ENCODE measurements around the gene DIDO1.
"Not testable (repeated sequence)": the region's sequence is repeated elsewhere in the genome, so short reads cannot be mapped to it uniquely, and the experiment has no call there.

Gene DIDO1

DNA sequence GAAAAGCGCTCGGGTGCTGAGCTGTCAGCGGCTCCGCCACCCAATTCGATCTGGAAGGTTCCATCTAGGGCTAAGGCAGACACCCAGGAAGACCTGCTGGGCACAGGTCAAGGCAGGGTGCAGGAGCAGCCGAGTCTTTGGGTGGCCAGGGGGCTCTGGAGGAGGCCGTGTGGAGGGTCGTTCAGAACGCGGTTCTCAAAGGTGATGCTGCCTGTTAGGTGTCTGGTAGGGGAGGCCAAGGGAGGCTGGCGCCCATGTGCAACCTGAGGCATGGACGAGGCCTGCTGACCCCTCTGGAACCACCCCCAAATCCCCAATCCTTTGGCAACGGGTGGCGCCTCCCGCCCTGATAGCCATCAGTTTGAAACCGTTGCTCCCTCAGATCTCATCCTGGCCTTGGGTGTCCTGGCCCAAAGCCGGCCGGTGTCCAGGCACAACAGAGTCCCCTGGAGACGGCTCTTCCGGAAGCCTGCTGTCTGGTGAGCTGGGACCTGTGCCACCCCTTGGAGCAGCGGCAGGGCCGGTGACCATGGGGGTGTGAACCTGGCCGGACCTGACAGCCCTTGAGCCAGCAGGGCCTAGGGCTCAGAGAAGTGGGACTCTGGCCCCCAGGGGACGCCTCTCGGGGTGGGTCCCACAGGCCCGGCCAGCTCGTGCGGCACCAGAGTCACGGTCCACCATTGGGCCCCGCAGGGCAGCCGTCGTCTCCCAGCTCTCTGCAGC, 36.7 kb upstream of the DIDO1 start:
- no peak for DNase-seq (ENCODE audit: low read depth in 2 of 2)

- no peak for DNase-seq (ENCODE audit: low read depth in 2 of 2)
These were observed 36.0 kb upstream of the DIDO1 start for GRCh38 chr20:62962221-62962879.

DNA sequence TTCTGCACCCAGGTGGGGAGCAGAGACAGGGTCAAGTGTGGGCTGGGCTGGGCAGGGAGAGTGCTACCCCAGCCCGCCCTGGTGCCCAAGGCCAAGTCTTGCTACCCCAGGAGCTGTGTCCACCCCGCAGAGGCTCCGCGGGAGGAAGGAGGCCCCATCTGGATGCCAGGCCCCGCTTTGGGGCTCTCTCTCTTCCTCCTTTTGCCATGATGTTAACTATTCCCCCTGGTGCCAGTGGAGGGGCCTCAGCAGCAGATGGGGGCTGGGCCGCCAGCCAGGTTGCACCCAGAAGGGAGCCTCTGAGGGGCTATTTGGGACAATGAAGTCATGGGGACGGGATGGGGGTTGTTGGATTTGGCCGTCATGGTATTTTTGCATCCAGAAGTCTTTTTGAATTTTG, 35.5 kb upstream of the DIDO1 start:
- DNase-seq (ENCODE audit: low read depth in 2 of 2), result no peak

DNA sequence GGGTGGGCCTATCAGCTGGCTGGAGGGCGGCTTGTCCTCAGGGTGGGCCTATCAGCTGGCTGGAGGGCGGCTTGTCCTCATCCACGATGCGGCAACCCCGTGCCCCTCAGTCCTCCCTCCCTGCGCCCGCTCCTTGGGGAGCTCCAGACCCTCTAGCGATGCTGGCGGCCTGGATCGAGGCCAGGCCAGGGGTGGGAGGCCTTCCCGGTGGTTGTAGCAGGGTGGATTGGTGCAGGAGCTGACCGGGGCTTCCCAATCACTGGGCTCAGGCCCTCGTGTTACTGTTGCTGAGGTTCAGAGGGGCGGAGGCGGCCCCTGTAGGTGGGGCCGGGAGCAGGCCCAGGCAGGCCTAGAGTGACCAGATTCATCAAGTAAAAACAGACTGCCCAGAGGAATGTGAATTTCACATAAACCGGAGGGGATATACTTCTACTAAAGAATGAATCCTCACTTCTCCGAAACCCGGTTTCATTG, 35.0 kb upstream of the DIDO1 start:
- DNase-seq (ENCODE audit: low read depth in 2 of 2), result no peak

GRCh38 chr20:62960446-62961309, 34.4 kb upstream of the DIDO1 start:
- not testable (repeated sequence) for DNase-seq (ENCODE audit: low read depth in 2 of 2)

DNA sequence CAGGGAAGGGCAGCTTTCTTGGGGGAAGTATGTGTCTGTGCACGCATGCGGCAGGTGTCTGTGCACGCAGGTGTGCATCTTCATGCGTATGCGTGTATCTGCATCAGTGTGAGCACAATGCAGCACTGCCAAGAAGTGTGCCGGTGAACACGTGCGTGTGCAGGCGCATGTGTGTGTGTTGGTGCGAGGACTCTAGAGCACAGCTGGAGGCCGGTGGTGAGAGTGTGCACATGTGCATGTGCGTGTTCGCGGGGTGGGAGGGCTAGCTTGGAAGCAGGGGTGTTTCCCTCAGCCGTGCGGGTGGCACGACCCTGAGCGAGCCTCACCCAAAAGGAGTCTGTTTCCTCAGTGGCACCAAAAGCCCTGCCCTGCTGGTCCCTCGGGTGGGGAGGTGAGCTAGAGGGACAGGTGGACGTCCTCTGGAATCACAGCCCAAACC, 33.7 kb upstream of the DIDO1 start:
- no peak for DNase-seq (ENCODE audit: low read depth in 2 of 2)

DNA sequence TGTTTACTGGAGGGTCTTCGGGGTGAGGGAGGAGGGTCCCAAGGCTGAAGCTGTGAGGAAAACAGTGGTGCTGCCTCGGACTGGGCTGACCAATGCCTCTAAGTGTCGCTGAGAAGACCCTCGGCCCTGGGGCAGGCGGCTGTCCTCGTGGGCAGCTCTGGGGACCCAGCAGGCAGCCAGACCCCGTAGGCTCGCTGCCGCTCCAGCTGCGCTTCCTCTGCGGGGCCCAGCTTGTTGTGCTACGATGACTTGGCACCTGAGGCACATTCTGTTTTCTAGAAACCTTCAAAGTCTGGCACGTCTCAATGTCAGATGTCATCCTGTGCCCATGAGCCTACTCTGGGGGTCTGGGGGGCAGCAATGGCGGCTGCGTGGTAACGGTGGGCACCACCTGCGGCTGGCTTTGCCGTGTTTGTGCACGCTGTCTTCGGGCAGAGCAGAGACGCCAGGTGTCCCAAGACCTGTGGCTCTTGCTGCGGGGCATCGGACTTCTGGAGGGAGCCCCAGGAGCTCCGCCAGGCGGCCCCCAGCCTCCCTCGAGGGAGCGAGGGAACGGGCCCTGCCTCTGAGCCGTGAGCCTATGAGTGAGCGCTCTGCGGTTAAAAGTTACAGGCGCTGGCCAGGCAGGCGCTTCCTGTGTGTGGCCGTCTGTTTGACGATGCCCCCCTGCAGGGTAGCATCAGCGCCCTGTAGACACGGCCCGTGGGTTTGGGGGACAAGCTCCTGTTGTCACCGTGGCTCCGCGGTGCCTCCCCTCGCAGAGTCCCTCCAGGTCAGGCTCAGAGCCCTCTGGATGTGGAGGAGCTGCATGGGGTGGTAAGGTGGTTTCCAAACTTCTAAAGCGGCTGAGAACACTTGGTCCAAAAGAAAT, 33.0 kb upstream of the DIDO1 start:
- no peak for DNase-seq (ENCODE audit: low read depth in 2 of 2)

- no peak for DNase-seq (ENCODE audit: low read depth in 2 of 2)
These were observed 32.2 kb upstream of the DIDO1 start for GRCh38 chr20:62958388-62959100.

DNA sequence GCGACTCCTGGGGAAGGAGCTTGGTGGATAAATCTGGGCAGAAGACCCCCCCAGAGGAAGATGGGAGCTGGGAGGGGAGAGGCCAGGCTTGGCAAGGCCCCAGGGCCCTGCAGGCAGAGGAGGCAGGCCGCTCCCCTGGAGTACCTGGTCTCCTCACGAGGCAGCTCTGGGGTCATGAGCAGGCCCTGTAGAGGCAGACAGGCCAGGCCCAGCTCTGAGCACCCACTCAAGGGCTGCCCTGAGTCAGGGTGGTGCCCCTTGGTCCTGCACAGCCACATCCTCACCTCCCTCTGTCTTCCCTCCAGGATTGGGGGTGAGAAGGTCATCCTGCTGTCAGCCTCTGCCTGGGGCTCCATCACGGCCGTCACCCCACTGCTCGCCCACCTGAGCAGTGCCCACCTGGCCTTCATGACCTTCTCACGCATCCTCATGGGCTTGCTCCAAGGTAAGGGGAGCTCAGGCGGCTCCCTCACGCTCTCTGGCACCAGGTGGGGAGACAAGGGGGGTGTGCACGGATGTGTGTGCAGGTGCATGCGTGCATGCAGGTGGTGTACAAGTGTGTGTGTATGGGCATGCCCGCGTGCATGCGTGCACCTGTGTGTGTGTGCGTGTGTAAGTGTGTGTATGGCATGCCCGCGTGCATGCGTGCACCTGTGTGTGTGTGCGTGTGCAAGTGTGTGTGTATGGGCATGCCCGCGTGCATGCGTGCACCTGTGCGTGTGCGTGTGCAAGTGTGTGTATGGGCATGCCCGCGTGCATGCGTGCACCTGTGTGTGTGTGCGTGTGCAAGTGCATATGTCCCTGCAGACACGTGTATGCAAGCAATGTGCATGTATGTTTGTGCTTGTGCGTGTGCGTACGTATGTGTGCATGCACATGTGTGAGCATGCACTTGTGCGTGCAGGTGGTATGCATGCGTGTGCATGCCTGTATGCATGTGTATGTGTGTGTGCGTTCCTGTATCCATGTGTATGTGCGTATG, 31.1 kb upstream of the DIDO1 start:
- DNase-seq (ENCODE audit: low read depth in 2 of 2), result no peak

GRCh38 chr20:62956387-62957135, 30.3 kb upstream of the DIDO1 start:
- DNase-seq (ENCODE audit: low read depth in 2 of 2), result no peak

DNA sequence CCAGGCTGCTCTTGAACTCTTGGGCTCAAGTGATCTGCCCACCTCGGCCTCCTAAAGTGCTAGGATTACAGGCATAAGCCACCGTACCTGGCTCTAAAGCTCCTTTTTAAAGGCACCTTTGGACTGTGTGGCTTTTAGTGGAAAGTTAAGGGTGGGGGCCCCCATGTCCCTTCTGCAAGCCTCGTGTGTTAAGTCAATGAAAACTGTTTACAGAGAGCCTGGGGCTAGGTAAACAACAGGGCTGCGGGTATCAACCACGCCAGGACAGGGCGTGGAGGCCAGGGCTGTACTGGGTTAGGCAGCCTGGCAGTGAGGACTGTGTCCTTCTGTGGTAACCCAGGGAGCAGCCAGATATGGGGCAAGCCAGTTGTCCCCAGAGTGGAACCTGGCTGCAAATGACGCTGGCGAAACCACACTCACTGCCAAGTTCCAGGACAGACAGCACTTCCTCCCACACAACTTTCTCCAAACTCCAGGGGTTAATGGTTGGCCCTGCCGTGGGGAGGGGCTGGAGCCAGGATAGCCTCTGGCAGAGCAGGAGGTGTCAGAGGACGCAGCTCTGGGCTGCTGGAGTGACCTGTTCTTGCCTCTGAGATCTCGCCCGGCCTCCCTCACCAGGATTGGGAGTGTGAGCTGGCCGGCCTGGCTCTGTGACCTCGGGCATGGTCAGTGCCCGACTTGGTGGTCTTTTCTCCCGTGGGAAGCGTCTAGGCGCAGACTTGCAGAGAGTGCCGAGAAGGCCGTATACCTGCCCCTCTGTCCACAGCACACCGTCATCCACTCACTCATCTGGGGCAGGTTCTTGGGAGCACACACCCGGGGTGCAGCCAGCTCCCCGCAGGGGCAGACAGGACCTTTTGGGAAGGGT, 29.4 kb upstream of the DIDO1 start:
- no peak for DNase-seq (ENCODE audit: low read depth in 2 of 2)

- peak in 1 of 2 donors; percentile 27 for DNase-seq (ENCODE audit: low read depth in 2 of 2)
These were observed 27.8 kb upstream of the DIDO1 start for GRCh38 chr20:62953839-62954703.

- no peak for DNase-seq (ENCODE audit: low read depth in 2 of 2)
These were observed 26.9 kb upstream of the DIDO1 start for GRCh38 chr20:62952968-62953838.

- peak in 1 of 2 donors; percentile 29 for DNase-seq (ENCODE audit: low read depth in 2 of 2)
These were observed 26.2 kb upstream of the DIDO1 start, which contains the start of gene SLC17A9 for GRCh38 chr20:62952373-62952967. TSS of gene SLC17A9 (plus strand) at chr20:62952709. CDS start at chr20:62952831, 122 bp downstream.

DNA sequence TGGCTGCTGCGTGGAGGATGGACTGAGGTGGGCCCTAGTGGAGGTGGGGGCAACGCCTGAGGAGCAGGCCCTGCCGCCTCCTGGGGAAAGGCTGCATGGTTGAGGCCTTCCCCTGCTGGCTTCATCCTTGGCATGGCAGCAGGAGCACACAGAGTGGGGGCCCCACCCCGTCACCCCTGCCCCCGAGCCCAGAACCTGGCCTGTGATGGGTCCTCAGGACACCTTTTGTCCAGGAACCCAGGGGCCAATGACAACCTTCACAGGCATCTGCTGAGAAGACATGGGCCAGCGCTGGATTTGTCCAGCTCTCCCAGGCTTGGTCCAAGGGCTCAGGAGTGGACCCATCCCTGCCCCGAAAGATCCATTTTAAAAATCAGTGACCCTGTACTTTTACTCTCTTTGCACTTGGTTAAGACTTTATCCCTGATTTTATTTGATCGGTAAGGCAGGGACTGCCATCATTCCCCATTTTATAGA, 25.6 kb upstream of the DIDO1 start:
- DNase-seq (ENCODE audit: low read depth in 2 of 2), result no peak
